ENCODE data around the gene SLC35D3. TPM values are rescaled to one million over a fixed set of nuclear protein-coding genes. Genes with fewer than 3 reads are reported as not detected.
"Not testable (repeated sequence)": the region's sequence is repeated elsewhere in the genome, so short reads cannot be mapped to it uniquely, and the experiment has no call there.

The SLC35D3 gene
- total RNA-seq, 4 donors from 2014 or later, result not detected

GRCh38 chr6:136901212-136901784 lies 20.8 kb upstream of the SLC35D3 start:
- Histone ChIP-seq H3K4me1 (no peaks in the 10 kb centered on the region), H3K27ac (no peak overlapping the region), H3K4me3 (no peak overlapping the region), H3K27me3 (no peaks in the 10 kb centered on the region), H3K9me3 (no peaks in the 10 kb centered on the region), H3K36me3 (peaks cover 0 to 11% (median 4%) of the 10 kb centered on the region in 4 donors)
- 80 to 85% methylated on average over 2 to 5 of the region's 5 CpGs for WGBS, 2 donors (ENCODE audit: low coverage in 1 of 2)
- DNase-seq, result no peak
- in situ Hi-C loops (cut with MboI; ENCODE audit: low pct_ligation_motif_present in 1 of 4, low pct_unique_long_range_greater_than_20kb in 1 of 4, low sequenced_read_pairs in 3 of 4) (no loop called here), intact Hi-C loops (cut with DNase I; ENCODE audit: low total_unique reads) (loop anchor here (1.0 kb wide), 1 partner anchor 14 kb away; no protein-coding TSS in a partner anchor)
- TF ChIP-seq POLR2AphosphoS5 (IDR thresholded peaks at IDR 0.05) (no peak), EP300 (IDR thresholded peaks at IDR 0.05; ENCODE audit: low read depth) (no peak), CTCF (IDR thresholded peaks at IDR 0.05) (no peak), POLR2A (IDR thresholded peaks at IDR 0.05) (no peak)

GRCh38 chr6:136904477-136904876 lies 17.6 kb upstream of the SLC35D3 start:
- H3K27ac ChIP-seq; H3K4me1 ChIP-seq; intact Hi-C loops (cut with DNase I; ENCODE audit: low total_unique reads); H3K9me3 ChIP-seq; in situ Hi-C loops (cut with MboI; ENCODE audit: low pct_ligation_motif_present in 1 of 4, low pct_unique_long_range_greater_than_20kb in 1 of 4, low sequenced_read_pairs in 3 of 4); H3K36me3 ChIP-seq; H3K4me3 ChIP-seq; DNase-seq; H3K27me3 ChIP-seq: not testable (repeated sequence)
- 95 to 99% methylated on average over 3 of the region's 3 CpGs for WGBS, 2 donors (ENCODE audit: low coverage in 1 of 2)

- DNase-seq, result no peak
- in situ Hi-C loops (cut with MboI; ENCODE audit: low pct_ligation_motif_present in 1 of 4, low pct_unique_long_range_greater_than_20kb in 1 of 4, low sequenced_read_pairs in 3 of 4), result no loop called here
- no peaks in the 10 kb centered on the region for H3K9me3 ChIP-seq
- WGBS, 2 donors (ENCODE audit: low coverage in 1 of 2), result 89 to 94% methylated on average over 1 of the region's 1 CpG
- no peak overlapping the region for H3K27ac ChIP-seq
- intact Hi-C loops (cut with DNase I; ENCODE audit: low total_unique reads), result no loop called here
- no peak overlapping the region for H3K4me3 ChIP-seq
- H3K4me1 ChIP-seq, result no peaks in the 10 kb centered on the region
- TF ChIP-seq POLR2A (IDR thresholded peaks at IDR 0.05) (no peak), CTCF (IDR thresholded peaks at IDR 0.05) (no peak), POLR2AphosphoS5 (IDR thresholded peaks at IDR 0.05) (no peak), EP300 (IDR thresholded peaks at IDR 0.05; ENCODE audit: low read depth) (no peak)
- H3K27me3 ChIP-seq, result peaks cover 16% of the 10 kb centered on the region
- peaks cover 0 to 10% (median 0%) of the 10 kb centered on the region in 4 donors for H3K36me3 ChIP-seq
Observed at GRCh38 chr6:136914947-136915346, 7.2 kb upstream of the SLC35D3 start.

DNA sequence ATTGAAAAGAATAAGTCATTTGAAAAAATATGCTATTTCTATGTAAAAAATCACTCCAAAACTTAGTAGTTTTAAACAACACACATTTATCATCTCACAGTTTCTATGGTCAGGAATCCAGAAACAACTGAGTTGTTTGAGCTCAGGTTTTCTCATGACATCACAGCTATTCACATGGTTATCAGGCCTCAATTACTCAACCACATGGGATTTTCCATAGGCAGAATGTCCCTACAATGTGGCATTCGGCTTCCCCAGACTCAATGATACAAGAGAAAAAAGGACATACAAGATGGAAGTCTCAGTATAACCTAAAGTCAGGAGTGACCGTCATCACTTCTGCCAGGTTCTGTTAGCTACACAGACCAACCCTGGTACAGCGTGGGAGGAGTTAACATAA lies 3.4 kb upstream of the SLC35D3 start:
- in situ Hi-C loops (cut with MboI; ENCODE audit: low pct_ligation_motif_present in 1 of 4, low pct_unique_long_range_greater_than_20kb in 1 of 4, low sequenced_read_pairs in 3 of 4) (no loop called here), intact Hi-C loops (cut with DNase I; ENCODE audit: low total_unique reads) (no loop called here)
- Histone ChIP-seq H3K27me3 (peaks cover 53% of the 10 kb centered on the region), H3K4me3 (no peak overlapping the region), H3K27ac (no peak overlapping the region), H3K4me1 (peaks cover 15 to 34% (median 30%) of the 10 kb centered on the region in 4 donors), H3K36me3 (peaks cover 0 to 4% (median 0%) of the 10 kb centered on the region in 4 donors), H3K9me3 (no peaks in the 10 kb centered on the region)
- no peak for DNase-seq
- 50 to 84% methylated on average over 1 to 3 of the region's 3 CpGs for WGBS, 2 donors (ENCODE audit: low coverage in 1 of 2)
- no peak for TF ChIP-seq POLR2A (IDR thresholded peaks at IDR 0.05)
- TF ChIP-seq EP300 (IDR thresholded peaks at IDR 0.05; ENCODE audit: low read depth), result no peak
- TF ChIP-seq POLR2AphosphoS5 (IDR thresholded peaks at IDR 0.05), result no peak
- TF ChIP-seq CTCF (IDR thresholded peaks at IDR 0.05), result no peak

DNA sequence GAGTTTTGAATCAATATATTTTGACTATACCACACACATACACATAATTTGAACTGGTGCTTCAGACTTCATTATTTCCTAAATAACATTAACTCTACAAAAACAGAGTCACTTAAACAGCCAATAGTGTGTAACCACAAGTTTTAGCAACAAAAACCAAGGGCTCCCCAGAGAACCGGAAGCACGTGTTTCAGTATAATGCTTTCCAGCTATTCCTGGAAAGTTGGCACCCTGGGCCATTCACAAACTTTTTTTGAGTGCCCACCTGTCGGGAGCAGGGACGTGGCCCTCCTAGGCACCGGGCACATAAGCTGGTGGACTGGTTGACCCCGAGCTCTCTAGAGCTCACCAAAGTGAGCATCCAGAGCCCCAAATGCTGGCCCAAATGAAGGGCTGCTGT lies 1.9 kb upstream of the SLC35D3 start:
- intact Hi-C loops (cut with DNase I; ENCODE audit: low total_unique reads) (no loop called here), in situ Hi-C loops (cut with MboI; ENCODE audit: low pct_ligation_motif_present in 1 of 4, low pct_unique_long_range_greater_than_20kb in 1 of 4, low sequenced_read_pairs in 3 of 4) (no loop called here)
- Histone ChIP-seq H3K27me3 (peaks cover 62% of the 10 kb centered on the region), H3K9me3 (no peaks in the 10 kb centered on the region), H3K36me3 (no peaks in the 10 kb centered on the region), H3K27ac (no peak overlapping the region), H3K4me3 (peak overlapping the region in 1 of 4 donors; percentile 70), H3K4me1 (peaks cover 15 to 34% (median 30%) of the 10 kb centered on the region in 4 donors)
- TF ChIP-seq CTCF (IDR thresholded peaks at IDR 0.05) (no peak), EP300 (IDR thresholded peaks at IDR 0.05; ENCODE audit: low read depth) (no peak), POLR2AphosphoS5 (IDR thresholded peaks at IDR 0.05) (no peak), POLR2A (IDR thresholded peaks at IDR 0.05) (no peak)
- WGBS, 2 donors (ENCODE audit: low coverage in 1 of 2), result 15 to 32% methylated on average over 3 to 6 of the region's 6 CpGs
- no peak for DNase-seq

All from transverse colon (tissue), 4 donors.